ENCODE results near the gene GRIPAP1.

GRIPAP1 gene, protein sequence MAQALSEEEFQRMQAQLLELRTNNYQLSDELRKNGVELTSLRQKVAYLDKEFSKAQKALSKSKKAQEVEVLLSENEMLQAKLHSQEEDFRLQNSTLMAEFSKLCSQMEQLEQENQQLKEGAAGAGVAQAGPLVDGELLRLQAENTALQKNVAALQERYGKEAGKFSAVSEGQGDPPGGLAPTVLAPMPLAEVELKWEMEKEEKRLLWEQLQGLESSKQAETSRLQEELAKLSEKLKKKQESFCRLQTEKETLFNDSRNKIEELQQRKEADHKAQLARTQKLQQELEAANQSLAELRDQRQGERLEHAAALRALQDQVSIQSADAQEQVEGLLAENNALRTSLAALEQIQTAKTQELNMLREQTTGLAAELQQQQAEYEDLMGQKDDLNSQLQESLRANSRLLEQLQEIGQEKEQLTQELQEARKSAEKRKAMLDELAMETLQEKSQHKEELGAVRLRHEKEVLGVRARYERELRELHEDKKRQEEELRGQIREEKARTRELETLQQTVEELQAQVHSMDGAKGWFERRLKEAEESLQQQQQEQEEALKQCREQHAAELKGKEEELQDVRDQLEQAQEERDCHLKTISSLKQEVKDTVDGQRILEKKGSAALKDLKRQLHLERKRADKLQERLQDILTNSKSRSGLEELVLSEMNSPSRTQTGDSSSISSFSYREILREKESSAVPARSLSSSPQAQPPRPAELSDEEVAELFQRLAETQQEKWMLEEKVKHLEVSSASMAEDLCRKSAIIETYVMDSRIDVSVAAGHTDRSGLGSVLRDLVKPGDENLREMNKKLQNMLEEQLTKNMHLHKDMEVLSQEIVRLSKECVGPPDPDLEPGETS

DNA sequence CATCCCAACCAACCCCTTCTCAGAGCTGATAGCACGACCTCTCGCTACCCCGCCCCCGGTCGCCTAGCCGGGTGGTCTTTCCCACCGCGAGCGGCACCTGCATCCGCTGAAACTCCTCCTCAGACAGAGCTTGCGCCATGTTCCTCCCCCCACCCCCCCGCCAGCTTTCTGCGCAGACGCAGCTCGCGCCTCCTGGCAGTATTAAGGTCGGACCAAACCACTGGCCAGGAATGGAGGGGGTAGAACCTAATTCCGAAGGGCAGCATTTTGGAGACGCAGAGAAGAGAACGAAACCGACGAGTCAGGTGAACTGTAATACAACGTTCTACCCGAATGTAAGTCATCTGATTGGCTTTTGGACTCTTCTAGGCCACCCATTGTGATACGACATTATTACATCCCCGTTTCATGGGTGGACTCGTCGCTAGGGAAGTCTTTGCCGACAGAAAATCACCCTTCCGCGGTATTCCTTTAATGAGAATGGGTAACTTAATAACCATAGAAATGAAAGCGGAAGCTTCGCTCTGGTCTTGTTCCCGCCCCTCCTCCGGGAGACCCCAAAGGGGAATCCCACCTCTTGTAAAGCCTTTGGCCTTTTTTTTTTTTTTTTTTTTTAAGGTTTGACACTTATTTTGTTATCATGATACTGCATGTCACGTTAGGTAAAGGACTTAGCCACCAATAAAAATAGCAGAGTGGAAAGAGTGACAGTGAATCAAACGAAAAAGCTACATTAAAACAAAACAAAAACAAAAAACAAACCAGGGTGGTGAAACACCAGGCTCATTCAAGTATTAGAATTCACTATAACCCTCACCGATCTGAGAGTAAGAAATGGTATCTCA lies at the start of gene GRIPAP1:
Gene GRIPAP1, minus strand, starts transcription at position 174 of the 845 bp plus-strand sequence. Its CDS starts 35 bp downstream, at position 139.
- peak; percentile 90 for DNase-seq

DNA sequence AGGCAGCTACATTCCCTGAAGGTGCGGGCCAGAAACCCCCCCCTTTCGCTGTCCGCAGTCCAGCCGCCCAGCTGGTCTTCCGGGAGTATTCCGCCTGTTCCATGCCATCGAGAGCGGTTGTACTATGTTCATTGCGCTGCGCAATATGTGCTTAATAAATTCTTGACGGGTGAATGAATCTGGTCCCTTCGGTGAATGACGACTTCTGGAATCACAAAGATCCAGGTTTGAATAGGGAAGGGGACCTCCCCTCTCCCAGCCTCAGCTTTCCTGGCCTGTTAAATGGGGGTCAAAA lies 41.9 kb upstream of the GRIPAP1 start:
- no peak for DNase-seq

DNA sequence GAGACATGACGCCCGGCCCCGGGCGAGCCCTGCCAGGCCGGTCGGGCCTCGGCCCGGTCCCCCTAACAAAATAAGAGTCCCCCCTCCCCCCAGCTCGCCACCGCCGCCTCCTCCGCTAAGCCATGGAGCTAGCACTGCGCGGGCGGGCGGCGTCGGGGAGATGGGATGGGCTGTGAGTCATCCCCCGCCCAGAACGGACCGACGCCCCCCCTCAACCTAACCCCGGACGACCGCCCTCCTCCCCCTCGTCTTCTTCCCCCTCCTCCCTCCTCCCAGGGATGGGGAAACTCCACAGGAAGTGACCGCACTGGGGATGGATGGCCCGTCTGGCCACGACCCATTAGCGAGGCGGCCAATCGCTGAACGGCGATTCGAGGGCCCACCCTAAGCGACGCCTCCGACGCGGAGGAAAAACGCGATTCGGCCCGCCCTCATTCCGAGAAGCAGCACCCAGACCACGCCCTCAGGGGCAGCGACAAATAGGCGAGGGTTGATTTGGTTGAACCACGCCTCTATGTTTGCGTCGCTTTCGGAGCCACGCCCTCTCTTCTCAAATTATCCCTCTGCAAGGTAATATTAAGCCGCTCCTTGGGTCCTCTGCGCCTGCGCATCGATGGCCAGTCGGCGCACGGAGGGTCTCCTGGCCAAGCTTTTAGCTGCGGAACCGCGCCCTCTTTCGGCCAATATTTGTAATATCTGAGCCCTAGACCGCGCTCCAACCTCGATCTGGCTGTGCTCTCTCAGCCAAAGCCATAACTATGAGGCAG lies 41.3 kb upstream of the GRIPAP1 start, which contains the start of gene TFE3:
Gene TFE3, minus strand, starts transcription at position 138 of the 767 bp plus-strand sequence. Its CDS starts 131 bp downstream, at position 7.
- DNase-seq, result peak; percentile 99

DNA sequence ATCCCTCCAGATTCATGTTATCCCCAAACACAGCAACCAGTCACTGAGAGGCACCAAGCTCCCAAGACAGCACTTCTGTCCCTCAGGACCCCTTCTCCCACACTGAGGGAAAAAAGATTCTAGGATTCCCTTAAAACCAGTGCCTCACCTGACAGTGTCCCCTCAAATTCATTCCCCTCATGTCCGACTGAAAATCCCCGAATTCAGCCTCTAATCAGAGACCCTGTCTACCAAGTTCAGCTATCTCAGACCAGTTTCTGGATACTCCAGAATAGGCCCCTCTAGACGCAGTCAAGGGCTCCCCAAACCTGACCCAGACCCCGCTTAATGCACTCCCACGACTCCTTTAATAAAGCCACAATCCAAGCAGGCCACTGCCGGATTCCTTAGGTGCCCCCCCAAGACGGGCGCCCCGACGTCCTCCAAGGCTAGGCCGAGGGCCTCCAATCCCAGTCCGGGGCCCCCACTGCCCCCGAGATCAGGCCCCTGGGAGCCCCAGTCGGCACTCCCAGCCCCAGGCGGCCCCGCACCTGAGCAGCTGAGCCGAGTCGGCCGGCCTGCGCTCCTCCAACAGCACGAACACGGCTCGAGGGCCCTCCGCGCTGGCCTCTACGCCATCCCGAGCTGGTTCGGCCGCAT lies 40.6 kb upstream of the GRIPAP1 start:
- DNase-seq, result no peak

DNA sequence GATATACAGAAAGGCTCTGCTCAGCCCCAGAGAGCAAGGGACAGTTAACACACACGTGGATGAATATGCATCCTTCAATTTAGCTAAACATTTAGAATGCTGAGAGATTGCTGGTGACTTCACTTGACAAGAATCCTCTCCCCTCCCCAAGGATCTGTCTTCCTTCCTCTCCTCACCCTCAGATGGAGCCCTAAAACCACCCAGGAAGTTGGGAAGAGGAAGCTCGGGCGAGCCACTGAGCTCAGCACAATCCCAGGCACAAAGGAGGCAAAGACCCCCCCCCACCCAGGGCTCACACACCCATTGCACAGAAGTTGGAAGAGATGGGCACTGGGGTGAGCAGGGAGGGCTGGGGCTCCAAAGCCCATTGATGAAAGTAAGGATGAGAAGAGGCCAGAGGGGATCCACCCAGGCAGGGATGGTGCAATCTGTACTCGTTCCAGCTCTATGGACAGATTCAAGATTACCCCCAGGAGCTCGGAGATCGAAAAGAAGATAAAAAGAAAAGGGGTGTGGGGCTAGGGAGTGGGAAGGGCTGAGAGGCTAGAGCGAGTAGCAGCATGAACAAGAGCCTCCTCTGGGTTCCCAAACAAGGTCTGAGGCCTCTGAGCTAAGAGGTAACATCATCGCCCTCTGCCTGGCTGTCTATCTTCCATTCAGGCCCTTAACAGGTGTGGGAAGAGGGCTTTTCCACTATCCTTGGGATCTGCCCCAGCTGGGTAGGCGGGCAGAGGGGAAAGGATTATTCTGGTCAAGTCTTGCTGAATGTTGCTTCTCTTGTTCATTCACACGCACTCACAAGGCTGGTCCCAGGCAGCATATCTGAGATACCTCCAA lies 39.9 kb upstream of the GRIPAP1 start:
- DNase-seq, result peak; percentile 8

DNA sequence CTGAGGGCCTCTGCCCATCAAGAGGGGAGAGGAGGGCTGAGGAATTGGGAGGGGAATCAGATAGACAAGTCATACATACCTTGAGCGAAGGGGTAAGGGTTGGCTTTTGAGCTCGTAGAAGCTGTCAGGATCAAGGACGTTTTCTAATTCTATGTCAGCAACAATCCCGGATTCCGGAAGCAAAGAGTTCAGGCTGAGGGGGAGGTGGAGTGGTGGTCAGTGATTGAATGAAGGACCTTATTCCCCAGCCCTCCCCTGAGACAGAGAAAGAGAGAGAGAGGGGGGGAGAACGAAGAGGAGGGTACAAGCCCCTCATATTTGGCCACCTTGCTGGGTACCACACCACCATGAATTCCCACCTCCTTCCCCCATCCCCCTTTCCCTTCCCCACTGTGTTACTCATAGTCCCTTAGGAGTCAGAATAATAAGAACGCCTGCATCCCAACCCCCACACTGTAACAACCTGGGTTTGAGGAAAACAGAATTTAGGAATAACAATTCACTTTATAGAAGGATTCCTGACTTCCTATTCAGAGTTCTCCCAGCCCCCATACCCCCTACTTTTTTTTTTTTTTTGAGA lies 38.4 kb upstream of the GRIPAP1 start:
- DNase-seq, result no peak

DNA sequence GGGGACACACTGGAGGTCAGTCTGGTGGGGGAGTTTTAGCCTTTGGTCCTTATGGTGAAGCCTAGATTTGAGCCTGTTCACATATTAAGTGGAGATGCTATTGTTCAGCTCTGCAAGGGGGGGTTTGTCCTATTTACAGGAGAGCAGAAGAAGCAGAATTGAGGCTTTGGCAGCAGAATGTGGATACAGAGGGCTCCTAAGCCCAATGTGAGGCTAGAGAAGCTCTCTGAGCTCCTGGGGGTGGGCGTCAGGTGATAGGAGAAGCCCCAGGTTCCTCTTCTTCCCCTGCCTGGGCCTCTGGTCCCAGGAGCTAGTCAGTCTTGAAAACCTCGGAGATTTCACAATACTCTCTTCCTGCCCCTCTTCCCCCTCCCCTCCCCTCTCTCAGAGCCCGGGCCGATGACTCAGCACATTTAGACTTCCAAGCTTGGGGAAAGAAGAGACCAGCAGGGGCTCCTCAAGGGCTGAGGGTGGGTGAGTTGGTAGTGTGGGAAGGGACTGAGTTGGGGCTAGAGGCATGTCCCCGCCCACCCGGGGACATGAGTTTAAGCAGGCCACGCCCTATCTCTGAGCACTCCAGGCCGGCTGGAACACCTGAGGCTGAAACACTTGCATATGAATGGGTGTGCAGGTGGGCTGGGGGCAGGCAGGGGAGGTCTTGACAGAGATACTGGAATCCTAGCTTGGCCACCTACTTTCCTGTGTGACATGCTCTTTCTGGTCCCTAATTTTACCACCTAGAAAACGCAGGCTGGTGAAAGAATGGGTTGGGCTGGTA lies 37.7 kb upstream of the GRIPAP1 start:
- peak; percentile 62 for DNase-seq

DNA sequence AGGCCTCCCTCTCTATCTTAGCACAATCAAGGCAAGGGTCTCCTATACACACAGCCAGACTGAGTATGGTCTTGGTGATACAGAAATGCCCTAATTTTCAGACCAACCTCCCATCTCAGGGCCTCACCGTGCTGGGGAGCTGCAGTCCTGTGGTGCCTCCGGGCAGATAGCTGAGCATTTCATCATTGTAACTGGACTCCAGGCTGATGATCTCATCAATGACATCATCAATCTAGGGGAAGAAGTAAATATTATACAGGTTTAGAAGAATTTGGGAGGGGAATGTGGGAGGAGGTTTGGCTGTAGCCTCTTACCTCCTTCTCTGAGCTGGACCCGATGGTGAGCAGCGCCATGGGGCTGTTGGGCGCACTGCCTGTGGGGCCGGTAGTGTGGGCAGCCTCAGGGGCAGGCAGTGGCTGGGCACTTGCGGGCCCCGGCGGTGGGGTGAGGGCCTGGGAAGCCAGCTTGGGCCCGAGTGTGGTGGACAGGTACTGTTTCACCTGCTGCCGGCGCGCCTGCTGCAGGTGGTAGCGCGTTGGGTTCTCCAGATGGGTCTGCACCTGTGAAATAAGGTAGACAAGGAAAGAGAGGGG lies 35.9 kb upstream of the GRIPAP1 start:
- DNase-seq, result no peak

DNA sequence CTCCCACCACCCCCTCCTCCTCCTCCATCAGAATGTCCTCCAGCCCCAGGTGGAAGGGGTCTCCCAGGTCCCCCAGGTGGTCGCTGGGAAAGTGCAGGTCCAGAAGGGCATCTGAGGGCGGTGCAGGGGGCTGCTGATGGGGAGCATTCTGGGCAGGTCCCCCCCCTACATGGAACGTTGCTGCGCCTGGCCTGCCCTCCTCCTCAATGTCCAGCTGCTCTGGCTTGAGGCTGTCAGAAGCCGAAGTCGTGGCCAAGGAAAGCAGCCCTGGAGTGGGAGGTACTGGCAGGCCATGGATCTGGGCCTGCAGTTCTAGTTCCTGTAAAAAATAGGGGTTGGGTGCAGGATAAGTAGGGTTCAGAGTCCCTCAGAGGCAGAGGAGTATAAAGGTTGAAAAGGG lies 28.2 kb upstream of the GRIPAP1 start:
- DNase-seq, result no peak

DNA sequence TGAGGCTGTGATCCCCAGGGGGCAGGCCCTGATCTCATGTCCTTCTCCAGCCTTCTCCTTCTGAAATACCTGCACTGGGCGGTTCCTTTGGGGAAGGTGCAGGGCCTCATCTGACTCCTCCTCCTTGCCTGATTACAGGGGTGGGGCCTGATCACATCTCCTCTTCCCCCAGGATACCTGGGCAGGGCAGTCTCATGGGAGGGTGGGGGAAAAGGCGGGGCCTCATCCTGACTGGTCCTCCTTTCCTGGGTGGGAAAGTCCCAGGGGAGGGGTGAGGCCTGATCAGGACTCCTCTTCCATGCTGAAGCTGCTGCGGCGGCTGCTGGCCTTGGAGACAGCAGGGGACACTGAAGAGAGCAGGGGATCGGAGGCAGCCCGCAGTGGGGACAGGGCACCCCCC lies 27.8 kb upstream of the GRIPAP1 start:
- no peak for DNase-seq

DNA sequence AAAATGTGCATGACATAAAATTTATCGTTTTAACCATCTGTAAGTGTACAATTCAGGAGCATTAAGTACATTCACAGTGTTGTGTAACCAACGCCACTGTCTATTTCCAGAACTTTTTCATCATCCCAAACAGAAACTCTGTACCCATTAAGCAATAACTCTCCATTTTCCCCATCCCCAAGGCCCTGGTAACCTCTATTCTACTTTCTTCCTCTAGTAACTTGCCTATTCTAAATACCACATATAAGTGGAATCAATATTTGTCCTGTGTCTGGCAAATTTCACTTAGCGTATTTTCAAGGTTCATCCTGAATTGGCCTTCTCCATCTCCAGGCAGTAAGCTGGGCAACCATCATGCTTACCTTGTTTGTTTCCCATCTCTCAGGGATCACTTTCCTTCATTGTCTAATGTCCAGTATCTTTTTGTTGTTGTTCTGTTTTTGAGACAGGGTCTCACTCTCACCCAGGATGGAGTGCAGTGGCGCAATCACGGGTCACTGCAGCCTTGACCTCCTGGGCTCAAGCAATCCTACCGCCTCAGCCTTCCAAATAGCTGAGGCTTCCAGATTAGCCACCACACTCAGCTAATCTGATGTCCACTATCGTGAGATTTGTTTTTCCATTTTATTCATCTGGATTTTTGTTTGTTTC lies 17.7 kb upstream of the GRIPAP1 start:
- DNase-seq, result no peak

DNA sequence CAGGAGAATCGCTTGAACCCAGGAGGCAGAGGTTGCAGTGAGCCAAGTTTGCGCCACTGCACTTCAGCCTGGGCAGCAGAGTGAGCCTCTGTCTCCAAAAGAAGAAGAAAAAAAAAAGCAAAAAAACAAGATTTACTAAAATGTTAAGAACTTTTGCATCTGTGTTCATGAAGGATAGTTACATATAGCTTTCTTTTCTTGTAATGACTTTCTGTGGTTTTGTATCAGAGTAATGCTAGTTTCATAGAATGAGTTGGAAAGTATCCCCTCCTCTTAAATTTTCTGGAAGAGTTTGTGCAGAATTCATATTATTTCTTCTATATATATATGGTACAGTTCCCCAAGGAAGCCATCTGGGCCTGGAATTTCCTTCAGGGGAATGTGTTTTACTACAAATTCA lies 17.0 kb upstream of the GRIPAP1 start:
- no peak for DNase-seq

DNA sequence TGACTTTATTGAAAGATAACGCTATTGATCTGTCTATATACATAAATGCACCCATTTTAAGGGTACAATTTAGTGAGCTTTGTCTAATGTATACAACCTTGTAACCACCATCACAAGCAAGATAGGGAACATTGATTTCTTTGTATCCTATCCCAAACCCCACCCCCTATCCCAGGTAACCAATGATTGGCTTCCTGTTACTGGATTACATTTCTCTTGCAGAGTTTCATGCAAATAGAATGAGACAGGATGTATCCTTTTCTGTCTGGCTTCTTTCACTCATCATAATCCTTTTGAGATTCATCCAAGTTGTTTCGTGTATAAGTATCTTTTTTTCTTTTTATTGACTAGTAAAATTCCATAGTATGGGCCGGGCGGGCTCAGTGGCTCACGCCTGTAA lies 1.6 kb upstream of the GRIPAP1 start:
- no peak for DNase-seq

DNA sequence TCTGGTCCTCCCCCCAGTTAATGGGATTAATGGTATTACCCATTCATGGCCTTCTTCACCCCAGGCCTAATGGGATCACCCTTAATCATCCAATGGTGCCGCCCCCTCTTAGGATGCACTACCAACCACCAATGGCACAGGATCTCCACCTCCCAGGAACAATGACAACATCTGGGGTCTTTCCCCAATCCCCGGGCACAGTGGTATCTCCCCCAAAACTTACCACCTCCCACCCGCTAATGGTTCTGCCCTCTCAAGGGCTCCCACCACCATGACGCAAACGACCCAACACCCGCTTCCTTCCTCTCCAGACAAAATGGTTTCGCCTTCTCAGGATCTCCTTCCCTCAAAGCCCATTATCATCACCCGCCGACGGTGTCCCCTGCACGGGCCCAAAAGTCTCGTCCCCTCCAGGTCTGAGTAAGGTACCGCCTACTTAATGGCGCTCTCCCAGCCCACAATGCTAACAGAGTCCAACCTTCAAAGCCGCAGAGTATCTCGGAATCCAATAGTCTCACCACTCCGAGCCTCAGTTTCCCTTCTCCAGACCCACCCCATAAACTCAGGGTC lies 458 bp downstream of the GRIPAP1 start:
- DNase-seq, result peak; percentile 80

DNA sequence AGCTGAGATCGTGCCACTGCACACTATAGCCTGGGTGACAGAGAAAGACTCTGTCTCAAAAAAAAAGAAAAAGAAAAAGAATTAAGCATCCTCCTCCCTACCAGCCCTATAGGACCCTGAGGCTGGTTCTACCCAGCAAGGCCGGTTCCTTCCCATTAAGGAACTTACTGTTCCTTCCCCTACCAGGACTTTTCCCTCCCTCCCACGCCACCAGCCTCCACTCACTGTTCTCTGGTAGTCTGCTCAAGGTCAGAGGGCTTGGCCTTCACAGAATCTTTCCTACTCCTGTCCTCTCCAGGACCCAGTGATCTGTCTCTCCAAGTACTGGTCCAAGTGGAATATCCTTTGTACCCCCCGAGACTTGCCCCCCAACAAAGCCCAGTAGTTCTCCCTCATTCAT lies 1.4 kb downstream of the GRIPAP1 start:
- no peak for DNase-seq

DNA sequence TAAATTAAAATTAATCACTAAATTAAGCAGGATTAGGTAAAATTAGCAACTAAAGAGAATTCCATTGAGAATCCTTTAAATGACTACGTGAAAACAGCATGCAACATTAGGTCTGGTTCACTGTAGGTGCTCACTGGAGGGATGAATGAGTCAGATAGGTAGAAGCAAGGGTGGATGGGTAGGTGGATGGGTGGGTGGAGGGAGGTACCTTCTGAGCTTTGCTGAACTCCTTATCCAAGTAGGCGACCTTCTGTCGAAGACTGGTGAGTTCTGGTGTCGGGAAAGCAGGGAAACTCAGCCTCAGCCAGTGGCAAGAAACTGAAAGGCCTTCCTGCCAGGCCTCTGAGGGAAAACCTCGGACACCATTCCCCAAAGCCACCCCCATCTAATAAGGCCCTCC lies 3.0 kb downstream of the GRIPAP1 start:
- DNase-seq, result no peak

DNA sequence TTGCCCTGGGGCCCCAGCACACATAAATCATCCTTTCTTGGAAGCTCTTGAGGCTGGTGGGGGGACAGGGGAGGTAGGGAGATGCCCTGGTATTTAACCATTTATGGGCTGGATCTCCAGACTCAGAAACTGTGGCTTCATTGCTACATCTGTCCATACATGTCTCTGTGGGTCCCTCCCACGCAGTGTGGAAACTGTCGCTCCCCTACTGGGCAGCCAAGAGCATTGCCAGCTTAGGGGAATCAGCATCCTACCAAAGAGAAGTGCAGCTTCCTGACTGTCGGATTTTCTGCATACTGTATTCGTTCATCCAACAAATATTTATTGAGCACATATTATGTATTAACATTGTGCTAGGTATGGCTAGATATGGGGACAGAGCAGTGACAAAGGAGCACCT lies 3.7 kb downstream of the GRIPAP1 start:
- DNase-seq, result no peak

DNA sequence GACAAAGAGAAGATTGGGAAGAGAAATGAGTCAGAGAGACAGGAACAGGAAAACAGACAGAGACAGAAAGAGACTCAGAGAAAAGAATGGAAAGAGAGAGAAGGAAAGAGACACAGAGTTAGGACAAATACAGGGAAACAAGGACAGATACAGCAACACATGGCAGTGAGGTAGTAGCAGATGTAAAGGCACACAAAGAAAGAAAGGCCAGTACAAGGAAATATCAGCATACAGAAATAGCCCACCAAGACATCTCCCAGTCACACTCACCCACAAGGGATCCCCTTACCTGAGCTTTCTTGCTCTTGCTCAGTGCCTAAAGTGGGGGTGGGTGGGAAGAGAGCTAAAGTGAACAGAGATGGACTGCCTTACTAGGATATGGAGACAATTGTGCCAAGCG lies 4.2 kb downstream of the GRIPAP1 start:
- no peak for DNase-seq

Data from CD4-positive, alpha-beta T cell treated with Interferon gamma for 1 hour (primary cell).